ENCODE measurements around the gene GSE1.

Gene GSE1

DNA sequence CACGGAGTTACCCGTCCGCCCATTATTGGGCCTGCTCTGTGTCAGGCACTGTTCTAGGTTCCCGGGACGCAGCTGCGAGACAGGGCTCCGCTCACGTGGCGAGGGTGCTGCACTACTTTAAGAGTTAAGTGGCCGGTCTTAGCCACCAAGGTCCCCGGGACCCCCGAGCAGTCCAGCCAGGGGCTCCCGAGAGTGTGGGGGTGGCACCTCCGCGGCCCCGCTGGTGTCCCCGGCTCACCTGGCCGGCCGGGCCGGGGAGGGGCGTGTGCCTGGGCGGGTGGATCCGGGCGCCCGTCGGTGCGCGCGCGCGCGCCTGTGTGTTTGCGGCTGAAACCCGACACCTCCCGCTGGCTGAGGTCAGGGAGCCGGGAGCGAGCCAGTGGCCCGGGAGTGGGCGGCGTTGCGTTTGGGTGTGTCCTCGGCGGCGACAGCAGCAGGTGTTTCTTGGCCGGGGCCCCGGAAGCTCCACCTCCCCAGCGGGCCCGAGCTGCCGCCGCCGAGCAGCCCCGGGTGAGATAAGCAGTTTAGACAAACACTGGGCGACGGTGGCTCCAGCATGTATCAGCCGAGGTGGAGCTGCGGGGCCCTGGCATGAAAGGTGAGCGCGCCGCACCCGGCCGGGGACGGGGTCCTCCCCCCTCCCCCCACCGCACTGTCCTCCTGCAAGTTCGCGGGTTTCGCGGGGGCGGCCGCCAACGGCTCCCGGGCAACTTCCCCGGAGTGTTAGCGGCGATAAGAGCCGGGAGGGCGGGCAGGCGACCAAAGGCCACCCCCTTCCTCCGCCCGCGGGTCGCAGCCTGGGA, at the start of gene GSE1:
Gene GSE1 (plus strand): TSS at position 522 of the 803 bp plus-strand sequence. CDS start 70 bp downstream, at position 592.
- Histone ChIP-seq H3K27me3 (ENCODE audit: low read depth, low read length) (no peaks in the 10 kb centered on the region), H3K36me3 (ENCODE audit: control insufficient read depth in 1 of 2, insufficient read depth in 2 of 2, low read length in 2 of 2) (no peaks in the 10 kb centered on the region), H3K9me3 (ENCODE audit: control insufficient read depth in 1 of 2, low read length in 2 of 2) (no peaks in the 10 kb centered on the region), H3K4me3 (ENCODE audit: low read depth in 1 of 2, low read length in 2 of 2) (peak within 1 kb of the TSS; percentile 42 to 73), H3K27ac (ENCODE audit: low read length) (peak within 1 kb of the TSS; percentile 67), H3K4me1 (ENCODE audit: control insufficient read depth in 1 of 2, insufficient read depth in 2 of 2, low read length in 2 of 2) (peaks cover 22 to 58% of the 10 kb centered on the region in 2 donors)

DNA sequence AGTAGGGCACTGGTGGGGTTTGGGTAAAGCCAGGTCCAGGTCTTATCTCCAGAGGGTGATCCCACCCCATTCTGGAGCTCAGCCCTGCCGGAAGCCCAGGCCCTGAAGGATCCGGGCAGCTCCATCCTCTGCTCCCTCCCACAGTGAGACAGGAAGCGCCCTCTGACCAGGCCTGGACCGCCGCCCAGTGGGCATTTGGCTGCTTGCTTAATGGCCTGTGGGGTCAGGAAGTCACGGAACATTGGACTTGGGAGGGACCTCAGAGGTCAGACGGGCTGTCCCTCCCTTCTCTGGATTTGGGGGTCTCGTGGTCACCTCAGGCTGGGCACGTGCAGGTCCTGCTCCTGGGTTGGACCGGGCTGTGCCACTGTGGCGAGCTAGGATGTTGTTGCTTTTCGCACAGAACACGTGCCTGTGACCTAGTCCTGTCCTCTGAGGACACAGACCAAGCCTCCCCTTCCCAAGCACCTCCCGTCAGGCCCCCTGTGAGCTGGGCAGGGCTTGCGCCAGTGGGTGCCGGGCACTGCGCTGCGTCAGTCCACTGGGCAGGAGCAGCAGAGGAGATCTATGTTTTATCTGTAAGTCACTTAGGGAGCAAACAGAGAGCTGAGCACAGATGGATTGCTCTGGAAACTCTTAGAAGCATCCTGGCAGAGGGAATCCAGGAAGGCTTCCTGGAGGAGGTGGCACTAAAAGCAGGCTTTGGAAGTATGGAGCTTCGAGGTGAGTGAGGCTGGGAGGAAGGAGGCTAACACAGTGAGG, 49.4 kb upstream of the GSE1 start:
- Histone ChIP-seq H3K4me3 (ENCODE audit: low read depth in 1 of 2, low read length in 2 of 2) (no peak overlapping the region), H3K4me1 (ENCODE audit: control insufficient read depth in 1 of 2, insufficient read depth in 2 of 2, low read length in 2 of 2) (peaks cover 10 to 15% of the 10 kb centered on the region in 2 donors), H3K27me3 (ENCODE audit: low read depth, low read length) (no peaks in the 10 kb centered on the region), H3K36me3 (ENCODE audit: control insufficient read depth in 1 of 2, insufficient read depth in 2 of 2, low read length in 2 of 2) (no peaks in the 10 kb centered on the region), H3K9me3 (ENCODE audit: control insufficient read depth in 1 of 2, low read length in 2 of 2) (no peaks in the 10 kb centered on the region), H3K27ac (ENCODE audit: low read length) (no peak overlapping the region)

DNA sequence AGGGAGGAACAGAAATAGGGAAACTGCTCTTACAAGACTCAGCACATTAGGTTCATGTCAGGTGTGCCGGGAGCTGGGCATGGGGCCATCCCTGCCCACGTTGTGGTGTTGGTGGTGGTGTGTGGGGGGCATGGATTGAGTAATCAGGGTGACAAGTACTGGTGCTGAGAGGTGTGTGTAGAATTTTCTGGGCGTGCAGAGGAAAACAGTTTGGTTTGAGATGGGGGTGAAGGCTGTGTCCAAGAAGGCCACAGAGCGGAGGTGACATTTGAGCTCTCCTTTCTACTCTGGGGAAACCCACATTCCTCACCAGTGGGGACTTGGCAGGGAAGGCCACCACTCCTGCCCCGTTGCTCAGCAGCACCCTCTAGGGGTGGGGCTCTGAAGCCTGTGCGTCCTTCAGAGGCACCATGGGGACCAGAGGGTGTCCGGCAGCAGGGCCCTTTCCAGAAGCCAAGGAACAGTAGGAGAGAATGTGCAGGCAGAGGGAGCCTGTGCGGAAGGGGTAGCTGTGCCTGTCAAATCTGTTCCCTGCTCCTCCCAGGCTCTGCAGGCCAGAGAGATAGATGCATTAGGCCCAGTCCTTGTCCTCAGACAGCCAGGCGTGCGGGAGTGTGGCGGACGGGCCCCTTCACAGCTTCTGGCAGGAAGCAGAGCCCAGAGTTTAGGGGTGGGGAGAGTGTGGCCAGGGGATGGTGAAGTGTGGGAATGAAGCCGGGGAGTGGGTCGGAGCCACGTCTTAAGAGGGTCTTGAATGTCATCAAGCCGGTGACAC, 48.7 kb upstream of the GSE1 start:
- H3K4me1 ChIP-seq (ENCODE audit: control insufficient read depth in 1 of 2, insufficient read depth in 2 of 2, low read length in 2 of 2): peaks cover 12 to 21% of the 10 kb centered on the region in 2 donors
- no peak overlapping the region for H3K4me3 ChIP-seq (ENCODE audit: low read depth in 1 of 2, low read length in 2 of 2)
- no peak overlapping the region for H3K27ac ChIP-seq (ENCODE audit: low read length)
- H3K36me3 ChIP-seq (ENCODE audit: control insufficient read depth in 1 of 2, insufficient read depth in 2 of 2, low read length in 2 of 2): no peaks in the 10 kb centered on the region
- H3K9me3 ChIP-seq (ENCODE audit: control insufficient read depth in 1 of 2, low read length in 2 of 2): no peaks in the 10 kb centered on the region
- H3K27me3 ChIP-seq (ENCODE audit: low read depth, low read length): no peaks in the 10 kb centered on the region

DNA sequence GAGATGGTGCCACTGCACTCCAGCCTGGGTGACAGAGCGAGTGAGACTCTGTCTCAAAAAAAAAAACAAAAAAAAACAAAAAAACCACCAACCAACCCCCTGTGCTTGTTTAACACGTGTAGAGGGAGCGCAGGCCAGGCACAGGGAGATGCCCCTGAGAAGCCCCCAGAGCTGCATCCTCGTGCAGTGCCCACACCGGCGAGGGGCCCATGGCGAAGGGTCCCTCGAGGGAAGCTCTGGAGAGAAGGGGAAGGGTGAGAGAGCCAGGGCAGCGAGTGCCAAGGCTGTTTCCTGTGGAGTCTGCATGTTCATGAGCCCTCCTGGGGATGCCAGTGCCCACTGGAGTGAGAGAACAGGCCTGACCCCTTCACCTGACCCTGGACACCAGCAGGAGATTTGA, 47.8 kb upstream of the GSE1 start:
- peaks cover 16 to 30% of the 10 kb centered on the region in 2 donors for H3K4me1 ChIP-seq (ENCODE audit: control insufficient read depth in 1 of 2, insufficient read depth in 2 of 2, low read length in 2 of 2)
- H3K36me3 ChIP-seq (ENCODE audit: control insufficient read depth in 1 of 2, insufficient read depth in 2 of 2, low read length in 2 of 2): no peaks in the 10 kb centered on the region
- no peaks in the 10 kb centered on the region for H3K27me3 ChIP-seq (ENCODE audit: low read depth, low read length)
- no peak overlapping the region for H3K4me3 ChIP-seq (ENCODE audit: low read depth in 1 of 2, low read length in 2 of 2)
- no peak overlapping the region for H3K27ac ChIP-seq (ENCODE audit: low read length)
- no peaks in the 10 kb centered on the region for H3K9me3 ChIP-seq (ENCODE audit: control insufficient read depth in 1 of 2, low read length in 2 of 2)

DNA sequence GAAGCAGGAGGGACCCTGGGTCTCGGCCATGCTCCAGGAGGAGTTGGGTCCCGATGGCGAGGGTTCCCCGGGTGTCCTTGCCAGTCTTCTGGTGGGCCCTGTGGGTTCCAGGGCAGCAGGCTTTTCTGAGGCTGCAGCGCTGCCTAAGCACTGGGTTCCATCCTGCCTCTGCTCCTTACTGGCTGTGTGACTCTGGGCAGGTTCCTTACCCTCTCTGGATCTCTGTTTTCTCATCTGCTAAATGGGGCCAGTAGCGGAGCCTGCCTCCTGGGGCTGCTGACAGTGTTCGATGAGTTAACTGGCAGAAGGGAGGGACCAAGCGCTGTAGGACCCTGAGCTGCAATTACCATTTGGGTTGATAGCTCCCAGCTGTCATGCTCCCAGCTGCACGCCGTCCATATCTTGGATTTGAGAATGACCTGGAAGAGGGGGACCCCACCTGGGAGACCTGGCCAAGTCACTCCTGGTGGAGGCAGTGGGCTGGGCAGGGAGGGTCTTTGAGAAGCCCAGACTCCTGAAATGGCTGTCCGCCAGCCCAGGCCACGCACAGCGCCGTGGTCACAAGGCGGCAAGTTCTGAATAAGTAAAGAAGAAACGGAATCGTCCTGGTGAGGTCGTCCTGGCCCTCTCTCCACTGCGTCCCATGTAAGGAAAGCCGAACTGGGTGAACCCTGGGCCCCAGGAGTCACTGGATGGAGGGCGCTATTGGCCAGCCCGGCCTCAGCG, 47.2 kb upstream of the GSE1 start:
- H3K9me3 ChIP-seq (ENCODE audit: control insufficient read depth in 1 of 2, low read length in 2 of 2): no peaks in the 10 kb centered on the region
- H3K27me3 ChIP-seq (ENCODE audit: low read depth, low read length): no peaks in the 10 kb centered on the region
- peaks cover 20 to 36% of the 10 kb centered on the region in 2 donors for H3K4me1 ChIP-seq (ENCODE audit: control insufficient read depth in 1 of 2, insufficient read depth in 2 of 2, low read length in 2 of 2)
- peak overlapping the region; percentile 16 for H3K27ac ChIP-seq (ENCODE audit: low read length)
- no peaks in the 10 kb centered on the region for H3K36me3 ChIP-seq (ENCODE audit: control insufficient read depth in 1 of 2, insufficient read depth in 2 of 2, low read length in 2 of 2)
- H3K4me3 ChIP-seq (ENCODE audit: low read depth in 1 of 2, low read length in 2 of 2): no peak overlapping the region

DNA sequence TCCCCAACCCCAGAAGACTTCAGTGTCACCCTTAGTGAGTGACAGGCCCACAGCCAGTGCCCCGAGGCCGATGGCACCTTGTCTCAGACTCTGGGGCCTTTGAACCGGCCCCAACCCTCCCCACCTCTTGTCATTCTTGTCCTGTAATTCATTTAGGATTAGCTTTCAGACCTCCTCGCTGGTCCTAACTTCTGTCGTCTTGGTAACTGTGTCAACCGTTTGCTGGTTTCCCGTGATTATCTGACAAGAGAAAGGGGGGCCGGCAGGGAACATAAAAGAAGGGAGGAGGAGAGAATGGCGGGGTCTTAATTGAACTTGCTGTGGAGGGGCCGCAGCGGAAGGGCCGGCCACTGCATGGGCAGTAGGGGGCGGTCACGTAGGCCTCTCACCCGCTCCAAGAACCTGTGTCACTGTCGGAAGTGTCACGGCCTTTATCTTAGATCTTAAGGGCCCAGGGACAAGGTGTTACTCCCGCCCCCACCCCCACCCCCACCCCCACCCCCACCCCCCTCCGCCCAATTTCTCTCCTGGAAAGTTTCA, 46.5 kb upstream of the GSE1 start:
- Histone ChIP-seq H3K9me3 (ENCODE audit: control insufficient read depth in 1 of 2, low read length in 2 of 2) (no peaks in the 10 kb centered on the region), H3K27ac (ENCODE audit: low read length) (peak overlapping the region; percentile 16), H3K4me3 (ENCODE audit: low read depth in 1 of 2, low read length in 2 of 2) (no peak overlapping the region), H3K27me3 (ENCODE audit: low read depth, low read length) (no peaks in the 10 kb centered on the region), H3K4me1 (ENCODE audit: control insufficient read depth in 1 of 2, insufficient read depth in 2 of 2, low read length in 2 of 2) (peaks cover 20 to 43% of the 10 kb centered on the region in 2 donors), H3K36me3 (ENCODE audit: control insufficient read depth in 1 of 2, insufficient read depth in 2 of 2, low read length in 2 of 2) (no peaks in the 10 kb centered on the region)

DNA sequence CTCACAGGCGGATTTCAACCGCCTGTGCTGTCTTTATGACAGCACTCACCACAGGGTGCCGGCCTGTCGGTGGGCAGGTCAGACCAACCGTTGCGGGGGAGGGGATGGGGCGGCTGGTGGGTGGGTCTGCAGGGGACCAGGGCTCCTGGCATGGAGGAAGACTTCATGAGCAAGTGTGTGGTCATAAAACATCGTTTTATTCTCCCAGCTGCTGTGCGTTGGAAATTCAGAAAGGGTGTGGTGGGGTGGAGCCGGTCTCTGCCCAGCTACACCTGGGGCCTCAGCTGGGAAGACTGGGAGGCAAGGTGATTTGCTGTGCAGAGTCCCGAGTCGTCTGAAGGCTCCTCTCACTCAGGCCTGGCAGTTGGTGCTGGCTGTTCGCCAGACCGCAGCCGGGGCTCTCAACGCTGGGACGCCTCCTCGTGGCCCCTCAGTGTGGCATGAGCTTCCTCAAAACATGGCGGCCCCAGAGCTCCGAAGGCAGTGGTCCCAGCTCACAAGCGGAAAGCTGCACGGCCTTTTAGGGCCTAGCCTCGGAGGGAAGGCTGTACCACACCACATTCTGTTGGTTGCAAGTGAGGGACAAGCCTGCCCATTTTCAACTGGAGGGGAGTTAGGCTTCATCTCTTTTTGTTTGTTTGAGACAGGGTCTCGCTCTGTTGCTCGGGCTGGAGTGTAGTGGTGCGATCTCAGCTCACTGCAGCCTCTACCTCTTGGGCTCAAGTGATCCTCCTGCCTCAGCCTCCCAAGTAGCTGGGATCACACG, 45.8 kb upstream of the GSE1 start:
- Histone ChIP-seq H3K27ac (ENCODE audit: low read length) (peak overlapping the region; percentile 4), H3K4me1 (ENCODE audit: control insufficient read depth in 1 of 2, insufficient read depth in 2 of 2, low read length in 2 of 2) (peaks cover 20 to 43% of the 10 kb centered on the region in 2 donors), H3K36me3 (ENCODE audit: control insufficient read depth in 1 of 2, insufficient read depth in 2 of 2, low read length in 2 of 2) (no peaks in the 10 kb centered on the region), H3K27me3 (ENCODE audit: low read depth, low read length) (no peaks in the 10 kb centered on the region), H3K4me3 (ENCODE audit: low read depth in 1 of 2, low read length in 2 of 2) (no peak overlapping the region), H3K9me3 (ENCODE audit: control insufficient read depth in 1 of 2, low read length in 2 of 2) (no peaks in the 10 kb centered on the region)

DNA sequence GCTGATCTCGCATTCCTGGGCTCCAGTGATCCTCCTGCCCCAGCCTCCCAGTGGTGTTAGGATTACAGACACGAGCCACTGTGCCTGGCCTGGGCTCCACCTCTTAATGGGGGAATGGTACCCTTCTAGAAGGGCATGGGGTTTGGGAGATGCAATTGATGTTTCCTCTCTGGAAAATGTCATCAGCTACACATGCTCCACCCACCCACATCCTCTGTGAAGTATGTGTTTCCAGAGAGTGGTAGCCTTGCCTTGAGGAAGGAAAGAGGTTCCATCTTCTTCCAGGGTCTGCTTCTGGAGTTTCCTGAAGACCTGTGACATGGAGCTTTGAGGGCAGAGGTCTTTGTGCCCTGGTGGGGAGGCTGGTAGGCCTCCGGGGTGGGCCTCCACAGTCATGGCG, 45.2 kb upstream of the GSE1 start:
- peaks cover 20 to 39% of the 10 kb centered on the region in 2 donors for H3K4me1 ChIP-seq (ENCODE audit: control insufficient read depth in 1 of 2, insufficient read depth in 2 of 2, low read length in 2 of 2)
- H3K9me3 ChIP-seq (ENCODE audit: control insufficient read depth in 1 of 2, low read length in 2 of 2): no peaks in the 10 kb centered on the region
- H3K4me3 ChIP-seq (ENCODE audit: low read depth in 1 of 2, low read length in 2 of 2): no peak overlapping the region
- no peaks in the 10 kb centered on the region for H3K36me3 ChIP-seq (ENCODE audit: control insufficient read depth in 1 of 2, insufficient read depth in 2 of 2, low read length in 2 of 2)
- peak overlapping the region; percentile 3 for H3K27ac ChIP-seq (ENCODE audit: low read length)
- no peaks in the 10 kb centered on the region for H3K27me3 ChIP-seq (ENCODE audit: low read depth, low read length)

DNA sequence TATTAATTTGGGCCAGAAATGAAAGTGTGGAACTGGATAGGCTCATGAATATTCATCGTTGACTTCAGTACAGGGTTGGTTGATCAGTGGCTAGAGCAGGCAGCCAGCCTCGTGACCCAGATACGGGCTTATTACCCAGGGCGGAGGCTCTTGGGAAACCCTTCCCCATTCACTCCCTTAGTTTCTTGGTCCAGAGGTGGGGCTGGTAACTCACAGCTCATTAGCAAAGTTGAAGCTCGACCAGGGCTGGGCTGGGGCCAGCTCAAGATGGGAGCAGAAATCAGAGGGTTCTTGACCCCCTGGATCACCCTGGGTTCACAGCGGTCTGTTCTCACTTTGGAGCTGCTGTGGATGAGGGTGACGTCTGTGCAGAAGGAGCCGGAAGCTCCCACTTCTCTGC, 44.6 kb upstream of the GSE1 start:
- Histone ChIP-seq H3K4me3 (ENCODE audit: low read depth in 1 of 2, low read length in 2 of 2) (no peak overlapping the region), H3K27ac (ENCODE audit: low read length) (peak overlapping the region; percentile 3), H3K4me1 (ENCODE audit: control insufficient read depth in 1 of 2, insufficient read depth in 2 of 2, low read length in 2 of 2) (peaks cover 20 to 40% of the 10 kb centered on the region in 2 donors), H3K36me3 (ENCODE audit: control insufficient read depth in 1 of 2, insufficient read depth in 2 of 2, low read length in 2 of 2) (no peaks in the 10 kb centered on the region), H3K9me3 (ENCODE audit: control insufficient read depth in 1 of 2, low read length in 2 of 2) (no peaks in the 10 kb centered on the region), H3K27me3 (ENCODE audit: low read depth, low read length) (no peaks in the 10 kb centered on the region)

DNA sequence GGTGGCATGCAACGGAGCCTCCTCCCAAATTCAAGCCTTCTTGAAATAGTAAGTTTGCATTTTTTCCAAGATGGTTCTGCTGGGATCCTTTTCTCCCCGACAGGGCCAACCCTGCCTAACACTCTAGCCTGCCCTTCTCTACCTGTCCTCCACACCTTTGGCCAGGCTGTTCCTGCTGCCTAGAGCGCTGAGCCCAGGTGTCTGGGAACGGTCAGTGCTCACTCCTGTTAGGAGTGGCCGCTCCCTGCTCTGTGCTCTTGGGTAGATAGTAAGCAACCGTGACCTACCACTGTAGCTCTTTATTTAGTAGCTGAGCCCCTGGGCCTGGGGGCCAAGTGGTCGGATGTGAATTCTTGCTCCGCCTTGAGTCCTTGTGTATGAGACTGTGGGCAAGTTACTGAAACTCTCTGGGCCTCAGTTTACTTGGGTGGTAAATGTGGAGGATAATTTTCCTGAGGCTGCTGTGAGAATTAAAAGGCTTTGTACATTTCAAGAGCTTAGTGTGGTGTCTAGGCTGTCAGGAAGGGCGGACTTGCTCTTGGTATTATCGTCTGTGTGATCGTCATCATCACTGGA, 44.0 kb upstream of the GSE1 start:
- H3K4me1 ChIP-seq (ENCODE audit: control insufficient read depth in 1 of 2, insufficient read depth in 2 of 2, low read length in 2 of 2): peaks cover 21 to 40% of the 10 kb centered on the region in 2 donors
- H3K27me3 ChIP-seq (ENCODE audit: low read depth, low read length): no peaks in the 10 kb centered on the region
- no peak overlapping the region for H3K4me3 ChIP-seq (ENCODE audit: low read depth in 1 of 2, low read length in 2 of 2)
- no peaks in the 10 kb centered on the region for H3K9me3 ChIP-seq (ENCODE audit: control insufficient read depth in 1 of 2, low read length in 2 of 2)
- H3K36me3 ChIP-seq (ENCODE audit: control insufficient read depth in 1 of 2, insufficient read depth in 2 of 2, low read length in 2 of 2): no peaks in the 10 kb centered on the region
- peak overlapping the region; percentile 3 for H3K27ac ChIP-seq (ENCODE audit: low read length)

Measured in muscle layer of duodenum (tissue), 2 donors.